GM19395 (cell line): ENCODE results near the gene LRSAM1.

ENCODE experiments used
- ATAC-seq: cut with Tn5 transposase; IDR thresholded peaks from one replicate; pipeline ENCODE4 v1.9.1; 2021; ENCODE audit warnings: mild to moderate bottlenecking, moderate library complexity; ENCODE audit not compliant: unreplicated experiment

LRSAM1 gene

DNA sequence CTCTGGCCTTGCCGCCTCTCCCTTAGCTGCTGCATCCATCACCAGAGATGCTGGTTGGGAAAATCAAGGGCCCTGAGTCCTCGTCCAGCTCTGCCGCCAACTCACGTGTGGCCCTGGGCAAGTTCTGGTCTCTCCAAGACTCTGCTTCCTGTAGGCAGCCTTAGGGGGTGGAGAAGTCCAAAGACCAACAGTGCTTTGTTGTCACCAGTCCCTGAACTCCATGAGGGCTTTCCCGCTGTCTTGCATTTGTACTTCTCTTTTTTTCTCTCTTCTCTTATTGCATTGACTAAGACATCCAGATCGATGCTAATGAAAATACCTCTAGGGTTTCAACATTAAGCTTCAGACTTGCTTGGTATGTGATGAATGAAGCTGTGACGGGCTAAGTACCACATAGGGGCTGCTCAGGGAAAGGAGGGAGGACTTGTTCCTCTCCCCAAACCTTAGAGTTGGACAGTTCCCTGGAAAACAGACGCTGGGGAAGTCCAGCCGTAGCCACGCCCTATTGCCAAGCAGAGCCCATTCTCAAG, 97.1 kb downstream of the LRSAM1 start:
- no peak for ATAC-seq

DNA sequence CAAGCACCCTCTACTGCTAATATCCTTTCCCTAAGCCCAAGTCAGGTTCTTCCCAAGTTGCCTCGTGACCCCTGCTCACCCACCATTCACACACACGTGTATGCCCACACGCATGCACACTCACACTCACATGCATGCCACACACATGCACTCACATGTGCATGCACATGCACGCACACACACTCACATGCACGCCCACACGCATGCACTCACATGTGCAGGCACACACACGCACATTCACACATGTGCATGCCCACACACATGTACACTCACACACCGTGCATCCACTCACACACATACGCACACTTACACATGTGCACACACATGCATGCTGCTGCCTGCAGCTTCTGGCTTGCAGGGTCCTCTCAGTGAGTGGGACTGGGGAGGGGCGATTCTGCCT, 97.9 kb downstream of the LRSAM1 start:
- no peak for ATAC-seq

DNA sequence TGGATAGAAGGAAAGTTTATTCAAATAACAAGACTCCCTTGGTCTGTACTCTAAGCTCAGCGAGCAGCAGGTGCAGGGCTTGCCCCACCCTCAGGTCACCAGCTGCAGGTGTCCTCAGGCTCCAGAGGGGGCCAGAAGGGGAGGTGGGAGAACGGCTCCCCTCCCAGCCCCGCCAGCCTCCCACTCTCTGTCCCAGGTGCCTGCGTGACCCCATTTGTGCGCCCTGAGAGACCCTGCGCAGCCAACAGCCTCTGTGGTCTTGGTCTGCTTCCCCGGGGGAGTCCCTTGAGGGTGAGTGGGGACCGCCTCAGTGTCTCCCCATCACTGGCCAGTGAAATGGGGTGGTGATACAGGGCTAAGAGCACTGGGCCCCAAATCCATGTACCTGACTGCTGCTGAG, 98.4 kb downstream of the LRSAM1 start:
- ATAC-seq, result no peak

DNA sequence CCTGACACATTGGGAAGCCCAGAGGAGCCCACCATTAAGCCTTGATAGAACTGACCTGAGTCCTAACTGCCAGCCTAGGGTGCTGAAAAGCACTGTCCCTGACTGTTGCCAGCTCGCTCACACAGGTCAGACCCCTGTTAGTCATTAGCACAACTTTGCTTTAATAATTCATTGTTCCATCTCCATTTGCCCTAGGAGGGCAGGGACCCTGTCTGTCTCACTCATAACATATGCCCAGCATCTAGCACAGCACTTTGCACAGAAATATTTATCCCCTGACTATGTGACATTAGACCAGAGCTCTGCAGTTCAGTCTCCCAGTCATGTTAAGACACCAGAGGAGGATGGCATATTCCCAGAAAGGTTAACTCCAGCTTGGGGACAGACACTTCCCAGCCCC, 99.0 kb downstream of the LRSAM1 start:
- no peak for ATAC-seq

DNA sequence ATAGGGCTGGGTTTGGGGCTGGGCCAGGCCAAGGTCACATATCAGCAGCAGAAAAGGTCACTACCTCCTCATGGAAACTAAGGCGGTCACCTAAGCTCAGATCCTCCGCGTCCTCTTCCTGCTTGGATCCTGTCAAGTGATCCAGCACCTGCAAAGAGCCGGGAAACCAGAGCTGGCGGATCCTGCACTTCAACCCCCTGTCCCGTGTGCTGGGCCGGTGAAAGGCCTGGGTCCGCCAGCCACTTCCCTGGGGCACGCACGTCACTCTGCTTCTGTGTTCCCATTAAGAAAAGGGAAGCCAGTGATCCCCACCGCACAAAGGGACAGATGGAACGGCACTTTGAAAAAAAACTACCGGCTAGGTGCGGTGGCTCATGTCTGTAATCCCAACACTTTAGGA, 99.4 kb downstream of the LRSAM1 start:
- no peak for ATAC-seq
